A673 (cell line): Measurements from ENCODE around the gene MAP7D3. TPM values are rescaled to one million over a fixed set of nuclear protein-coding genes. Genes with fewer than 3 reads are reported as not detected.

Experiments used
- BruUV-seq: library from RNA; stranded (reverse); fragments of 400-500 nt; replicated peaks from 2 replicates; lab custom pipeline; 2021; lab: Mats Ljungman, UMichigan
- CTCF ChIA-PET: fragments of 300-600 bp; sonication (Branson Sonifier 250); formaldehyde crosslinking; loops from one replicate; lab custom pipeline; 2022; ENCODE audit warnings: antibody characterized with exemption; lab: Charles Lee
- POLR2A ChIA-PET: fragments of 300-600 bp; sonication (Branson Sonifier 250); formaldehyde crosslinking; loops from one replicate; lab custom pipeline; 2022; ENCODE audit warnings: antibody characterized with exemption; ENCODE audit not compliant: low non-redundant PET; lab: Charles Lee
- DNase-seq: peaks from one replicate; pipeline ENCODE4 v3.0.0-alpha.2; 2015; ENCODE audit warnings: low spot score
- H3K27ac ChIP-seq: fragments of 200-600 bp; sonication (generic); 2 replicates; pipeline ENCODE4 v1.5.1; 2016; ENCODE audit warnings: mixed run types, low read depth, mild to moderate bottlenecking, mixed read lengths, antibody characterized with exemption, low read length; ENCODE audit not compliant: poor library complexity, severe bottlenecking
- H3K27me3 ChIP-seq: fragments of 200-600 bp; sonication (generic); replicated peaks from 2 replicates; pipeline ENCODE4 v1.6.1; 2017; ENCODE audit warnings: mixed run types, low read depth, mild to moderate bottlenecking, mixed read lengths, antibody characterized with exemption, low read length; ENCODE audit not compliant: insufficient read depth, poor library complexity
- H3K36me3 ChIP-seq: fragments of 200-600 bp; sonication (generic); 2 replicates; pipeline ENCODE4 v1.6.1; 2016; ENCODE audit warnings: mixed run types, mild to moderate bottlenecking, mixed read lengths, antibody characterized with exemption, low read length; ENCODE audit not compliant: insufficient read depth, poor library complexity, severe bottlenecking
- H3K4me1 ChIP-seq: fragments of 200-600 bp; sonication (generic); 2 replicates; pipeline ENCODE4 v1.6.1; 2017; ENCODE audit warnings: mixed run types, mild to moderate bottlenecking, mixed read lengths, antibody characterized with exemption, low read length; ENCODE audit not compliant: insufficient read depth, poor library complexity, severe bottlenecking
- H3K4me3 ChIP-seq: fragments of 200-600 bp; sonication (generic); 2 replicates; pipeline ENCODE4 v1.5.1; 2016; ENCODE audit warnings: low read depth, mixed run types, mild to moderate bottlenecking, mixed read lengths, low read length; ENCODE audit not compliant: poor library complexity, severe bottlenecking
- H3K9me3 ChIP-seq: fragments of 200-600 bp; sonication (generic); 2 replicates; pipeline ENCODE4 v1.6.1; 2016; ENCODE audit warnings: mixed run types, low read depth, mild to moderate bottlenecking, mixed read lengths, antibody characterized with exemption, low read length; ENCODE audit not compliant: poor library complexity, severe bottlenecking
- CTCF ChIP-seq: fragments of 300-800, 200-600 bp; sonication (generic); conservative IDR thresholded peaks from 2 replicates; pipeline ENCODE4 v1.5.1; 2017; ENCODE audit warnings: low read depth, mild to moderate bottlenecking, antibody characterized with exemption, low read length, moderate library complexity, mixed read lengths
- EZH2 ChIP-seq: fragments of 200-600 bp; sonication (generic); IDR thresholded peaks from 2 replicates; pipeline ENCODE4 v1.6.1; 2017; ENCODE audit warnings: borderline replicate concordance, low read depth, mild to moderate bottlenecking, mixed read lengths, antibody characterized with exemption, low read length; ENCODE audit not compliant: poor library complexity, severe bottlenecking
- intact Hi-C: fragments of 100-400 bp; cut with micrococcal nuclease; formaldehyde crosslinking; loops from one replicate; pipeline ENCODE4 v1.10.0; 2022; ENCODE audit not compliant: unreplicated experiment
- total RNA-seq: library from RNA; stranded (reverse); gene quantifications from 2 replicates; pipeline ENCODE4 v1.2.3, GENCODE V29; 2021

MAP7D3 gene
- total RNA-seq, 1 experiment from 2014 or later: 12.9 TPM

- Histone ChIP-seq H3K4me3 (no peak overlapping the region), H3K36me3 (no peaks in the 10 kb centered on the region), H3K27me3 (no peaks in the 10 kb centered on the region), H3K27ac (no peak overlapping the region), H3K9me3 (no peaks in the 10 kb centered on the region), H3K4me1 (peaks cover 15% of the 10 kb centered on the region)
- DNase-seq: no peak
- intact Hi-C loops: loop anchor here (10.0 kb wide), 1 partner anchor 56 kb away; no protein-coding TSS in a partner anchor
- POLR2A ChIA-PET: no interaction called here
- no TSS peak for BruUV-seq
- TF ChIP-seq CTCF: no peak
- CTCF ChIA-PET: no interaction called here
Observed at GRCh38 chrX:136189222-136189621, 62.0 kb downstream of the MAP7D3 start.

GRCh38 chrX:136186023-136186413 is 65.2 kb downstream of the MAP7D3 start:
- Histone ChIP-seq H3K27ac (no peak overlapping the region), H3K9me3 (no peaks in the 10 kb centered on the region), H3K4me3 (no peak overlapping the region), H3K36me3 (no peaks in the 10 kb centered on the region), H3K27me3 (no peaks in the 10 kb centered on the region), H3K4me1 (peaks cover 32% of the 10 kb centered on the region)
- intact Hi-C loops: loop anchor here (10.0 kb wide), 1 partner anchor 59 kb away; no protein-coding TSS in a partner anchor
- DNase-seq: no peak
- POLR2A ChIA-PET: interaction anchor here (0.7 kb wide), 1 partner anchor 16 kb away, joined by 3 read pairs; no protein-coding TSS in a partner anchor
- CTCF ChIA-PET: interaction anchor here (0.6 kb wide), 1 partner anchor 259 kb away, joined by 3 read pairs; no protein-coding TSS in a partner anchor
- BruUV-seq: no TSS peak
- TF ChIP-seq CTCF (no peak), EZH2 (no peak)

- Histone ChIP-seq H3K27ac (no peak overlapping the region), H3K4me1 (peaks cover 32% of the 10 kb centered on the region), H3K9me3 (no peaks in the 10 kb centered on the region), H3K27me3 (no peaks in the 10 kb centered on the region), H3K36me3 (no peaks in the 10 kb centered on the region), H3K4me3 (no peak overlapping the region)
- TF ChIP-seq EZH2 (no peak), CTCF (no peak)
- peak; percentile 32 for DNase-seq
- intact Hi-C loops: loop anchor here (10.0 kb wide), 1 partner anchor 59 kb away; no protein-coding TSS in a partner anchor
- ChIA-PET CTCF (interaction anchor here (0.6 kb wide), 1 partner anchor 259 kb away, joined by 3 read pairs; no protein-coding TSS in a partner anchor), POLR2A (interaction anchor here (0.7 kb wide), 1 partner anchor 15 kb away, joined by 3 read pairs; no protein-coding TSS in a partner anchor)
- no TSS peak for BruUV-seq
Observed at GRCh38 chrX:136185401-136186022, 65.7 kb downstream of the MAP7D3 start.
